ENCODE data around the gene KLF16.

KLF16 gene

GRCh38 chr19:1855040-1855827 lies 8.1 kb downstream of the KLF16 start:
- peak; percentile 90 for DNase-seq
- peak; percentile 78 for ATAC-seq

GRCh38 chr19:1854542-1855039 lies 8.8 kb downstream of the KLF16 start:
- ATAC-seq (no peak), DNase-seq (no peak)

GRCh38 chr19:1854039-1854541 lies 9.3 kb downstream of the KLF16 start:
- ATAC-seq, result no peak

GRCh38 chr19:1853295-1854038 lies 9.9 kb downstream of the KLF16 start:
- ATAC-seq (peak; percentile 13), DNase-seq (peak; percentile 90)

More at GRCh38 chr19:1854039-1854541, 9.3 kb downstream of the KLF16 start:
- no peak for DNase-seq

- no peak for ATAC-seq
Measured at GRCh38 chr19:1852581-1853128, 10.7 kb downstream of the KLF16 start.

GRCh38 chr19:1851654-1852580 lies 11.5 kb downstream of the KLF16 start:
- no peak for ATAC-seq

More at GRCh38 chr19:1852581-1853128, 10.7 kb downstream of the KLF16 start:
- DNase-seq, result no peak

GRCh38 chr19:1850809-1851653 lies 12.3 kb downstream of the KLF16 start:
- DNase-seq (no peak), ATAC-seq (no peak)

More at GRCh38 chr19:1851654-1852580, 11.5 kb downstream of the KLF16 start:
- DNase-seq, result peak; percentile 67

- DNase-seq, result no peak
- ATAC-seq, result no peak
Measured at GRCh38 chr19:1849886-1850398, 13.4 kb downstream of the KLF16 start.

- ATAC-seq, result no peak
Measured at GRCh38 chr19:1849132-1849474, 14.3 kb downstream of the KLF16 start.

GRCh38 chr19:1848399-1849131 lies 14.8 kb downstream of the KLF16 start, which contains the start of gene REXO1:
Gene REXO1 (minus strand): TSS chr19:1848483. CDS start chr19:1848358, 125 bp downstream.
- peak; percentile 98 for DNase-seq
- peak; percentile 74 for ATAC-seq

More at GRCh38 chr19:1849132-1849474, 14.3 kb downstream of the KLF16 start:
- DNase-seq, result no peak

- DNase-seq, result peak; percentile 62
Measured at GRCh38 chr19:1847684-1848398, 15.5 kb downstream of the KLF16 start.

GRCh38 chr19:1847348-1847683 lies 16.1 kb downstream of the KLF16 start:
- ATAC-seq, result no peak
- no peak for DNase-seq

More at GRCh38 chr19:1847684-1848398, 15.5 kb downstream of the KLF16 start:
- ATAC-seq, result peak; percentile 16

GRCh38 chr19:1846517-1847204 lies 16.7 kb downstream of the KLF16 start:
- DNase-seq (no peak), ATAC-seq (no peak)

GRCh38 chr19:1845642-1846041 lies 17.7 kb downstream of the KLF16 start:
- ATAC-seq (no peak), DNase-seq (no peak)

- no peak for DNase-seq
- no peak for ATAC-seq
Measured at GRCh38 chr19:1845125-1845515, 18.3 kb downstream of the KLF16 start.

- no peak for ATAC-seq
- DNase-seq, result no peak
Measured at GRCh38 chr19:1844513-1845124, 18.8 kb downstream of the KLF16 start.

GRCh38 chr19:1843646-1844394 lies 19.6 kb downstream of the KLF16 start:
- DNase-seq (no peak), ATAC-seq (no peak)
